Activated naive CD4-positive, alpha-beta T cell treated with anti-CD3 and anti-CD28 coated beads for 36 hours (primary cell): ENCODE data around the gene DUS2. TPM values are rescaled to one million over a fixed set of nuclear protein-coding genes. Genes with fewer than 3 reads are reported as not detected.
"Not testable (repeated sequence)": the region's sequence is repeated elsewhere in the genome, so short reads cannot be mapped to it uniquely, and the experiment has no call there.

Source experiments
- CTCF ChIA-PET: fragments of 350-600 bp; sonication (Branson Sonifier 250); formaldehyde crosslinking; loops from one replicate; lab custom pipeline; 2021; ENCODE audit warnings: antibody characterized with exemption; lab: Charles Lee
- DNase-seq: peaks from one replicate; pipeline ENCODE4 v3.0.0-alpha.2; 2020
- H3K27ac Mint-ChIP-seq: one replicate; pipeline ENCODE4 v1.8.0; 2021; ENCODE audit warnings: mild to moderate bottlenecking, mixed read lengths
- H3K27me3 Mint-ChIP-seq: one replicate; pipeline ENCODE4 v1.8.0; 2021; ENCODE audit warnings: low read depth, mixed read lengths
- H3K36me3 Mint-ChIP-seq: one replicate; pipeline ENCODE4 v1.8.0; 2021; ENCODE audit warnings: low read depth, mixed read lengths
- H3K4me1 Mint-ChIP-seq: one replicate; pipeline ENCODE4 v1.8.0; 2021; ENCODE audit warnings: low read depth, mixed read lengths
- H3K4me3 Mint-ChIP-seq: one replicate; pipeline ENCODE4 v1.8.0; 2021; ENCODE audit warnings: mild to moderate bottlenecking, moderate library complexity, mixed read lengths
- H3K9me3 Mint-ChIP-seq: one replicate; pipeline ENCODE4 v1.8.0; 2021; ENCODE audit warnings: mixed read lengths
- intact Hi-C: fragments of 100-400 bp; cut with micrococcal nuclease; formaldehyde crosslinking; loops from one replicate; pipeline ENCODE4 v1.15.1; 2023
- total RNA-seq, 2 experiments: library from RNA; stranded (reverse); gene quantifications; one replicate each; pipeline ENCODE4 v1.2.3, GENCODE V29; 2021

The DUS2 gene
- total RNA-seq, 2 experiments from 2014 or later = 22.9 to 25.2 TPM

- H3K9me3 Mint-ChIP-seq, H3K4me3 Mint-ChIP-seq, H3K27ac Mint-ChIP-seq, H3K4me1 Mint-ChIP-seq, H3K27me3 Mint-ChIP-seq, DNase-seq, intact Hi-C loops: not testable (repeated sequence)
- H3K36me3 Mint-ChIP-seq = peaks cover 17% of the 10 kb centered on the region
- CTCF ChIA-PET = interaction anchor here (3.4 kb wide), 1 partner anchor 11 kb away, joined by 16 read pairs; no protein-coding TSS in a partner anchor
Observed at GRCh38 chr16:68030108-68030507, 7.0 kb downstream of the DUS2 start.

GRCh38 chr16:68031951-68032350, 8.9 kb downstream of the DUS2 start:
- Mint-ChIP-seq H3K36me3 (peaks cover 13% of the 10 kb centered on the region), H3K27me3 (no peaks in the 10 kb centered on the region), H3K4me3 (no peak overlapping the region), H3K27ac (no peak overlapping the region), H3K9me3 (no peaks in the 10 kb centered on the region), H3K4me1 (no peaks in the 10 kb centered on the region)
- intact Hi-C loops = no loop called here
- CTCF ChIA-PET = interaction anchor here (0.6 to 1.5 kb wide), 2 partner anchors 9 to 178 kb away, joined by 3 to 7 read pairs; no protein-coding TSS in a partner anchor
- DNase-seq = no peak

GRCh38 chr16:68033101-68033500, 10.0 kb downstream of the DUS2 start:
- no peaks in the 10 kb centered on the region for H3K27me3 Mint-ChIP-seq

GRCh38 chr16:68035227-68035626, 12.1 kb downstream of the DUS2 start:
- CTCF ChIA-PET = interaction anchor here (0.7 to 1.2 kb wide), 3 partner anchors 43 to 142 kb away, joined by 3 to 5 read pairs (median 3); no protein-coding TSS in a partner anchor
- H3K27ac Mint-ChIP-seq = no peak overlapping the region
- H3K9me3 Mint-ChIP-seq = no peaks in the 10 kb centered on the region
- H3K36me3 Mint-ChIP-seq = peaks cover 18% of the 10 kb centered on the region
- H3K4me3 Mint-ChIP-seq = no peak overlapping the region
- intact Hi-C loops = no loop called here
- H3K27me3 Mint-ChIP-seq = no peaks in the 10 kb centered on the region
- DNase-seq = no peak
- H3K4me1 Mint-ChIP-seq = peaks cover 3% of the 10 kb centered on the region

More at GRCh38 chr16:68033101-68033500, 10.0 kb downstream of the DUS2 start:
- no peaks in the 10 kb centered on the region for H3K4me1 Mint-ChIP-seq
- DNase-seq = no peak
- CTCF ChIA-PET = interaction anchor here (1.5 kb wide), 1 partner anchor 8 kb away, joined by 7 read pairs; no protein-coding TSS in a partner anchor
- intact Hi-C loops = no loop called here
- peaks cover 12% of the 10 kb centered on the region for H3K36me3 Mint-ChIP-seq
- no peak overlapping the region for H3K27ac Mint-ChIP-seq
- H3K9me3 Mint-ChIP-seq = no peaks in the 10 kb centered on the region
- no peak overlapping the region for H3K4me3 Mint-ChIP-seq

- H3K4me3 Mint-ChIP-seq = no peak overlapping the region
- H3K36me3 Mint-ChIP-seq = peaks cover 23% of the 10 kb centered on the region
- intact Hi-C loops = no loop called here
- no peaks in the 10 kb centered on the region for H3K27me3 Mint-ChIP-seq
- H3K27ac Mint-ChIP-seq = no peak overlapping the region
- peaks cover 7% of the 10 kb centered on the region for H3K4me1 Mint-ChIP-seq
- DNase-seq = no peak
- no peaks in the 10 kb centered on the region for H3K9me3 Mint-ChIP-seq
- CTCF ChIA-PET = interaction anchor here (0.6 to 1.0 kb wide), 5 partner anchors 9 to 231 kb away, joined by 3 to 4 read pairs (median 3); no protein-coding TSS in a partner anchor
Observed at GRCh38 chr16:68037841-68038597, 14.9 kb downstream of the DUS2 start.

- Mint-ChIP-seq H3K27ac (no peak overlapping the region), H3K4me3 (no peak overlapping the region), H3K9me3 (no peaks in the 10 kb centered on the region), H3K27me3 (no peaks in the 10 kb centered on the region), H3K4me1 (peaks cover 7% of the 10 kb centered on the region), H3K36me3 (peaks cover 24% of the 10 kb centered on the region)
- CTCF ChIA-PET = interaction anchor here (0.6 to 3.4 kb wide), 41 partner anchors 8 to 1766 kb away, joined by 3 to 21 read pairs (median 4); partner anchors contain the start of genes DDX28, DPEP2, DUS2 and NRN1L
- DNase-seq = peak; percentile 95
- intact Hi-C loops = loop anchor here (1.0 kb wide), 5 partner anchors 47 to 519 kb away; partner anchors contain the start of genes PSMB10 and SLC12A4
Observed at GRCh38 chr16:68040506-68041288, 17.6 kb downstream of the DUS2 start.

- intact Hi-C loops = no loop called here
- Mint-ChIP-seq H3K27ac (no peak overlapping the region), H3K4me3 (no peak overlapping the region), H3K9me3 (no peaks in the 10 kb centered on the region), H3K4me1 (peaks cover 7% of the 10 kb centered on the region), H3K27me3 (no peaks in the 10 kb centered on the region), H3K36me3 (peaks cover 21% of the 10 kb centered on the region)
- CTCF ChIA-PET = interaction anchor here (0.6 to 3.4 kb wide), 10 partner anchors 13 to 186 kb away, joined by 3 to 21 read pairs (median 8); partner anchors contain the start of gene NRN1L
- DNase-seq = no peak
Observed at GRCh38 chr16:68041783-68042182, 18.7 kb downstream of the DUS2 start.

- H3K36me3 Mint-ChIP-seq = peaks cover 21% of the 10 kb centered on the region
- CTCF ChIA-PET = interaction anchor here (0.6 to 1.2 kb wide), 3 partner anchors 8 to 59 kb away, joined by 3 to 4 read pairs (median 3); no protein-coding TSS in a partner anchor
- H3K4me1 Mint-ChIP-seq = no peaks in the 10 kb centered on the region
- no peak for DNase-seq
- no peak overlapping the region for H3K27ac Mint-ChIP-seq
- intact Hi-C loops = no loop called here
- no peaks in the 10 kb centered on the region for H3K9me3 Mint-ChIP-seq
- H3K4me3 Mint-ChIP-seq = no peak overlapping the region
- H3K27me3 Mint-ChIP-seq = no peaks in the 10 kb centered on the region
Observed at GRCh38 chr16:68046106-68046505, 23.0 kb downstream of the DUS2 start.

GRCh38 chr16:68047987-68048386, 24.9 kb downstream of the DUS2 start:
- H3K9me3 Mint-ChIP-seq = no peaks in the 10 kb centered on the region
- CTCF ChIA-PET = interaction anchor here (0.6 kb wide), 3 partner anchors 36 to 471 kb away, joined by 3 to 5 read pairs (median 3); no protein-coding TSS in a partner anchor
- intact Hi-C loops = no loop called here
- no peak for DNase-seq
- peaks cover 22% of the 10 kb centered on the region for H3K36me3 Mint-ChIP-seq
- no peaks in the 10 kb centered on the region for H3K27me3 Mint-ChIP-seq
- no peak overlapping the region for H3K27ac Mint-ChIP-seq
- H3K4me3 Mint-ChIP-seq = no peak overlapping the region
- no peaks in the 10 kb centered on the region for H3K4me1 Mint-ChIP-seq

- no peak overlapping the region for H3K4me3 Mint-ChIP-seq
- DNase-seq = no peak
- no peaks in the 10 kb centered on the region for H3K9me3 Mint-ChIP-seq
- no peaks in the 10 kb centered on the region for H3K27me3 Mint-ChIP-seq
- CTCF ChIA-PET = interaction anchor here (0.6 kb wide), 1 partner anchor 231 kb away, joined by 3 read pairs; no protein-coding TSS in a partner anchor
- intact Hi-C loops = no loop called here
- H3K4me1 Mint-ChIP-seq = no peaks in the 10 kb centered on the region
- peaks cover 31% of the 10 kb centered on the region for H3K36me3 Mint-ChIP-seq
- no peak overlapping the region for H3K27ac Mint-ChIP-seq
Observed at GRCh38 chr16:68049449-68049848, 26.4 kb downstream of the DUS2 start.

GRCh38 chr16:68055395-68055794, 32.3 kb downstream of the DUS2 start:
- H3K4me1 Mint-ChIP-seq = peaks cover 11% of the 10 kb centered on the region
- no peak overlapping the region for H3K4me3 Mint-ChIP-seq
- H3K27me3 Mint-ChIP-seq = no peaks in the 10 kb centered on the region
- no peaks in the 10 kb centered on the region for H3K9me3 Mint-ChIP-seq
- H3K36me3 Mint-ChIP-seq = peaks cover 27% of the 10 kb centered on the region
- no peak for DNase-seq
- H3K27ac Mint-ChIP-seq = no peak overlapping the region
- intact Hi-C loops = no loop called here
- CTCF ChIA-PET = interaction anchor here (1.5 kb wide), 1 partner anchor 15 kb away, joined by 5 read pairs; no protein-coding TSS in a partner anchor

GRCh38 chr16:68059804-68060203, 36.7 kb downstream of the DUS2 start:
- H3K36me3 Mint-ChIP-seq = peaks cover 32% of the 10 kb centered on the region
- intact Hi-C loops = no loop called here
- H3K4me3 Mint-ChIP-seq = no peak overlapping the region
- H3K27ac Mint-ChIP-seq = no peak overlapping the region
- no peaks in the 10 kb centered on the region for H3K27me3 Mint-ChIP-seq
- peaks cover 42% of the 10 kb centered on the region for H3K4me1 Mint-ChIP-seq
- CTCF ChIA-PET = interaction anchor here (0.6 to 0.7 kb wide), 2 partner anchors 57 to 131 kb away, joined by 4 read pairs; no protein-coding TSS in a partner anchor
- H3K9me3 Mint-ChIP-seq = no peaks in the 10 kb centered on the region
- DNase-seq = no peak
